Measurements from ENCODE around the gene B4GALT1. TPM values are rescaled to one million over a fixed set of nuclear protein-coding genes. Genes with fewer than 3 reads are reported as not detected.

Gene B4GALT1
- total RNA-seq, 1 donor: 41.0 TPM

GRCh38 chr9:33105959-33106358, 61.2 kb downstream of the B4GALT1 start:
- no peak overlapping the region for H3K4me3 ChIP-seq (ENCODE audit: low read depth, low read length)
- DNase-seq (ENCODE audit: low read depth): peak; percentile 57
- no peak for TF ChIP-seq CTCF (IDR thresholded peaks at IDR 0.05; ENCODE audit: insufficient read depth, low read length)

- H3K4me3 ChIP-seq (ENCODE audit: low read depth, low read length): no peak overlapping the region
- DNase-seq (ENCODE audit: low read depth): peak; percentile 36
- no peak for TF ChIP-seq CTCF (IDR thresholded peaks at IDR 0.05; ENCODE audit: insufficient read depth, low read length)
Measured at GRCh38 chr9:33105504-33105903, 61.6 kb downstream of the B4GALT1 start.

GRCh38 chr9:33104401-33104800, 62.7 kb downstream of the B4GALT1 start:
- TF ChIP-seq CTCF (IDR thresholded peaks at IDR 0.05; ENCODE audit: insufficient read depth, low read length): no peak
- no peak for DNase-seq (ENCODE audit: low read depth)
- no peak overlapping the region for H3K4me3 ChIP-seq (ENCODE audit: low read depth, low read length)

- no peak for TF ChIP-seq CTCF (IDR thresholded peaks at IDR 0.05; ENCODE audit: insufficient read depth, low read length)
- H3K4me3 ChIP-seq (ENCODE audit: low read depth, low read length): no peak overlapping the region
- DNase-seq (ENCODE audit: low read depth): peak; percentile 89
Measured at GRCh38 chr9:33103501-33104281, 63.4 kb downstream of the B4GALT1 start.

GRCh38 chr9:33102551-33103210, 64.5 kb downstream of the B4GALT1 start:
- TF ChIP-seq CTCF (IDR thresholded peaks at IDR 0.05; ENCODE audit: insufficient read depth, low read length): no peak
- DNase-seq (ENCODE audit: low read depth): no peak
- H3K4me3 ChIP-seq (ENCODE audit: low read depth, low read length): no peak overlapping the region

- H3K4me3 ChIP-seq (ENCODE audit: low read depth, low read length): no peak overlapping the region
- peak; percentile 69 for DNase-seq (ENCODE audit: low read depth)
- TF ChIP-seq CTCF (IDR thresholded peaks at IDR 0.05; ENCODE audit: insufficient read depth, low read length): no peak
Measured at GRCh38 chr9:33101104-33101951, 65.8 kb downstream of the B4GALT1 start.
